Nephron (organoid): ENCODE results near the gene PRPF6.

Source experiments
- H3K27ac Mint-ChIP-seq, 3 experiments: 2 replicates each; pipeline ENCODE4 v1.8.0; 2020; ENCODE audit warnings: mixed read lengths in 3 of 3, mild to moderate bottlenecking in 2 of 3, moderate library complexity in 1 of 3
- H3K27me3 Mint-ChIP-seq: 2 replicates; pipeline ENCODE4 v1.8.0; 2021; ENCODE audit warnings: low read depth, mild to moderate bottlenecking, moderate library complexity, mixed read lengths
- H3K36me3 Mint-ChIP-seq: 2 replicates; pipeline ENCODE4 v1.8.0; 2020; ENCODE audit warnings: low read depth, mixed read lengths
- H3K4me1 Mint-ChIP-seq: 2 replicates; pipeline ENCODE4 v1.8.0; 2020; ENCODE audit warnings: mixed read lengths
- H3K4me3 Mint-ChIP-seq, 3 experiments: 2 replicates each; pipeline ENCODE4 v1.8.0; 2020; ENCODE audit warnings: mild to moderate bottlenecking in 3 of 3, mixed read lengths in 3 of 3, moderate library complexity in 2 of 3
- H3K9me3 Mint-ChIP-seq: 2 replicates; pipeline ENCODE4 v1.8.0; 2020; ENCODE audit warnings: mixed read lengths
- CTCF ChIP-seq, 3 experiments: fragments of 200-600 bp; sonication (generic); IDR thresholded peaks; one replicate each; pipeline ENCODE4 v1.5.0; 2021; ENCODE audit warnings: antibody characterized with exemption in 3 of 3; ENCODE audit not compliant: unreplicated experiment in 3 of 3

PRPF6 gene

GRCh38 chr20:64082126-64082731, 101.3 kb downstream of the PRPF6 start:
- Mint-ChIP-seq H3K4me3 (peak overlapping the region; percentile 73 to 82 (median 81)), H3K36me3 (no peaks in the 10 kb centered on the region), H3K9me3 (no peaks in the 10 kb centered on the region), H3K27ac (peak overlapping the region in 1 of 3 experiments; percentile 48), H3K27me3 (peaks cover 51% of the 10 kb centered on the region), H3K4me1 (peaks cover 15% of the 10 kb centered on the region)
- no peak for TF ChIP-seq CTCF (IDR thresholded peaks at IDR 0.05; ENCODE audit: unreplicated experiment in 3 of 3)
